AML-193 (cell line): ENCODE data around the gene TRAF3IP1.
"Not testable (repeated sequence)": the region's sequence is repeated elsewhere in the genome, so short reads cannot be mapped to it uniquely, and the experiment has no call there.

ENCODE experiments used
- DNase-seq, 2 experiments: peaks; one replicate each; lab custom pipeline; 2025; lab: John Stamatoyannopoulos, UW

TRAF3IP1 gene

DNA sequence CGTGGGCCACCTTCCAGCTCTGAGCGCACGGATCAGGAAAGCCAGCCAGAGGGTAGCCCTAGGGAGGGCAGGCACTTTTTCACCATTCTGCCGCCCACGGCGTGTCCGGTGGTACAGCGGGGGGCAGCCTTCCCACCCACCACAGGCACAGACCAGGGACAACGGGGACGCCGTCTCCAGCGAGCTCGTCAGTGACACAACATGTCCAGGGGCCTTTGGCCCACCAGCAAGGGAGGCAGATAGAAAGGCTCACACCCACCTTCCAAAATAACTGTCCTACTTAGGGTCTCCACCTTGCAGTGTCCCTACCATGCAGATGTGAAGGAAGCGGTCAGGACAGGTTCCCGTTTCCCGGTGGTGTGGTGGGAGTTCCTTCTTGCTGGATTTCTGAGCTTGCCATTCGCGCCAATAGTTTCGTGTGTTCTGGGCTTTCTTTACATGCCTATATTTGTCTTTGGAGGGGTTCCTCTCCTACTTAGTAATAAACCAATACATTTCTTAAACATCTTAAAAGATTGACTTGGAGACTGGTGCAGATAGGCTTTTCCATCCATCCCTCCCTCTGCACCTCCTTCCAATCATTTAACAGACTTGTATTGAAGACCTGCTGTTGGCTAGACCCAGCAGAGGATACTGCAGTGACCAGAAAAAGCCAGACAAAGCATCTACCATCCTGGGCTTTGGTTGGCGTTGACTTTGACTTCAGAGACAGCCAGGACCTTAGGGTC is 107.3 kb downstream of the TRAF3IP1 start:
- DNase-seq: peak in 1 of 2 experiments; percentile 29

DNA sequence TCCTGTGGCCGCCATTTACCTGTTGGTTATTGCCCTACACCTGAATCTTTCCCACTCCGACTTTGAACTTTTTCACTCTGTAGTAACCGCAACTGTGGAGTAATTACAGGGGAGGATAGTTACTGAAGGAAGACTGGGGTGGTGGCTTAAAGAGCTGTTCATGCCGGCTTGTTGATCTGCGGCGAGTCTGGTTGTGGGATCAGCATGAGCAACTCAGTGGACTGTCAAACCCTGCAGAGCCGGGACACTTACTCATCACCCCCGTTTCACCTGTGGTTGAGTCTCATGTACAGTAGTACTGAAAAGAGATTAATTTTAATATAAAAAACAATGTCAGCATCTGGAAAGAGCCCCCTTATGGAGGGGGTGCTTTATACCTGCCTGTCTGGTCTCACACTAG is 108.5 kb downstream of the TRAF3IP1 start:
- no peak for DNase-seq

GRCh38 chr2:238430781-238431180 is 110.5 kb downstream of the TRAF3IP1 start:
- DNase-seq: no peak

DNA sequence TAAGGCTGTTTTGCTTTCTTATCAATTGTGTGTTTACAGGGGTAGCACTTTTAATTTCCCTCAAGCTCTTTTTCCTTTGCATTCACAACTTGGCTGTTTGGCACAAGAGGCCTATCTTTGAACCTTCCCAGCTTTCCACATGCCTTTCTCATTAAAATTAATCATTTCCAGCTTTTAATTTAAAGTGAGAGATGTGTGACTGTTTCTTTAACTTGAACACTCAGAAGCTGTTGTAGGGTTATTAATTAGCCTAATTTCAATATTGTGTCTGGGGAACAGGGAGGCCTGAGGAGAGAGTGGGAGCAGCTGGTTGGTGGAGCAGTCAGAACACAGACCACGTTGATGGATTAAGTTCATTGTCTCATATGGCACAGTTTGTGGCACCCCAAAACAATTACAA is 111.1 kb downstream of the TRAF3IP1 start:
- no peak for DNase-seq

DNA sequence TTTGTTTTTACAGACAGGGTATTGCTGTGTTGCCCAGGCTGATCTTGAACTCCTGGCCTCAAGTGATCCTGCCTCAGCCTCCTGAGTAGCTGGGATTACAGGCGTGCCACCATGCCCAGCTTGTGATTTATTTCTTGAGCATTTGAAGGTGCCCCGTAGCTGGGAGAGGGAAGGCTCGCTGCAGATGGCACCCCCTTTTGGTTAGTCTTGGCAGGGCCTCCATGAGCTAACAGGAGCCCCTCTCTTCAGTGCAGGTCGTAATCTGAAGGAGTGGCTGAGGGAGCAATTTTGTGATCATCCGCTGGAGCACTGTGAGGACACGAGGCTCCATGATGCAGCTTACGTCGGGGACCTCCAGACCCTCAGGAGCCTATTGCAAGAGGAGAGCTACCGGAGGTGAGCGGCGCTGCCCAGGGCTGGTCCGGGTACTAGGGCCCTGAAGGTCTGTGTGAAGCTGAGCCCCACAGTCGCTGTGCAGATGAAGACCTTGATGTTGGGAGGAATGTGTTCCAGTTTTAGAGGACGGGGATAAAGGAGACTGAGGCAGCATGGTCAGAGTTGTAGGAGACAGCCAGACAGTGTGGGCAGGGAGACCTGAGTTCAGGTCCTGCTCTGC is 113.1 kb downstream of the TRAF3IP1 start:
- no peak for DNase-seq

DNA sequence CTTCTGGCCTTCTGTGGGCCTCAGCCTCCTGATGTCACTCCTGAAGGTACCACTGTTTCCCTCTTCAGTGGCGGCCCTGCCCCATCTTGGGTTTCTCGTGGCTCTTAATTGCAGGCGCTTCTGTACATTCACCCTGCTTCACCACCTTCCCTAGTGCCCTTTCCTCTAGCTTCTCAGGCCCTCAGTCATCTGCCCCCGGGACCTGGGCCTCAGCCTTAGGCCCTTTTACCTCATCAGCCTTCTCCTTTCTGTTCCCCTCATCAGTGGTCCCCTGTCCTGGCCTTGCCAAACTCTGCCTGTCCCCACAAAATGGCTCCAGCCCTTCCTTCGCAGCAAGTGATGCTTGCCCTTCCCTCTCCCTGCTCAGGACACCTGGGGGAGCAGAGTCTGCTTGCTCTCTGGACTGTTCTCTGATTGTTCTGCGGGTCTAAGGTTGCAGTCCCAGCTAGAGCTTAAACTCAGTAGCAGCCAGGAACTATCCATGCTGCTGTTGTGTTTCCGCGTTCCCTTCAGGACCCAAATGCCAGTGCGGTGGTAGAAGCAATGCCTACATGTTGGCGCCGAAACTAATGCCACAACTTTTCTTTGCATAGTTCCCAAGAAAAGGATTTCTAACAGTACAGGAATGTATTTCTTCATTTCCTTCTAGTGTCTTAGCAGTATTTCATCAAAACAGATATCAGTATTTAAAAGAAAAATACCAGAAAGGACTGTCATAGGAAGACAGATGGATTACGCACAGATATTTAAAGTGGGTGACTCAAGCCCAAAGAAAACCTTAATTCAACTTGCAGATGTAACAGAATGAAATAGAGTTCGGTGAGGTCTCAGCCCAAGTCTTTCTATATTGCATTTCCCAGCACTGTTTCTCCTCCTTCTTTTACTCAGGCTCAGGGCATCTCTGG is 113.9 kb downstream of the TRAF3IP1 start:
- DNase-seq: no peak

GRCh38 chr2:238434846-238435751 is 114.8 kb downstream of the TRAF3IP1 start:
- DNase-seq: no peak

- DNase-seq: no peak
Observed at GRCh38 chr2:238435752-238436096, 115.4 kb downstream of the TRAF3IP1 start.

DNA sequence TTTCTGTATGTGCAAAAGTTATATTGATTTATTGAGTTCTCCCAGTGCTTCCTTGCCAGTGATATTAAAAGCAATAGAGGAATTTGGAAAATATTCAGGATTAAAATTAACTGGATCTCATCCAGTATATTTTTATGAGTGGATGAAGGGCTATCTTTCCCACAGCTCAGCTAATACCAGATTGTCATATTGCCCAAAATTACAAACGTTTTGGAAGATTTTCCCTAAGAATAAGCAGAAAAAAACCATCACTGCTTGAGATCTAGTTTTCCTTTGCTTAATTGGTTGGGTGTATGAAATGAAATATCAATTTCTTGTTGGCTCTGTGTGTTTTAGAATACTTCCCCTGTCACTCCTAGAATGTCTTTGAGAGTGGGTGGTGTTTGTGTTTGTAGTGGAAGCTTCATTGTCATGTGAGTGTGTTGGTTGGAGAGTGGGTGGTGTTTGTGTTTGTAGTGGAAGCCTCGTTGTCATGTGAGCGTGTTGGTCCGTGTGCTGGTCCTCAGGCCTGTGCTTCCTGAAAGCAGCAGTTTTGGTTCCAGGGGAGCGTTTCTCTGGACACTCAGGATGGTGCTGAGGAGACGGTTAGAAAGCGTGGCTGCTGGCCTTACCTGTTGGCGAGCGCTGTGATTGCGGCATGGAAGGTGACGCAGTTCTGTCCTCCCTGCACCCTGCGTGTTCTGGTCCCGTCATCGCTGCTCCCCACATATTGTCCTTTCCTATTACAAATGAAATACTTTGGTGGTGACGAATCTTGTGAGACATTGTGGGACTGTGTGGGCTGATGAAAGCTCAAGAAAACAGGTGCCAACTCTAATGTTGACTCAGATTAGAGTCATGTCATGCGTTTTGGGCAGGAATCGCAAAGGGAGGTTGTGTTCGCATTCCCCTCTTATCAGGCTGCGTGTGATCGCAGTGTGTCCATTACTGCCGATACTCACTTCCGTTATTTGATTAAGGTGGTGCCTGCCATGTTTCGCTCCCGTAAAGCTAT is 118.8 kb downstream of the TRAF3IP1 start:
- DNase-seq: no peak

GRCh38 chr2:238439917-238440316 is 119.6 kb downstream of the TRAF3IP1 start:
- no peak for DNase-seq

DNA sequence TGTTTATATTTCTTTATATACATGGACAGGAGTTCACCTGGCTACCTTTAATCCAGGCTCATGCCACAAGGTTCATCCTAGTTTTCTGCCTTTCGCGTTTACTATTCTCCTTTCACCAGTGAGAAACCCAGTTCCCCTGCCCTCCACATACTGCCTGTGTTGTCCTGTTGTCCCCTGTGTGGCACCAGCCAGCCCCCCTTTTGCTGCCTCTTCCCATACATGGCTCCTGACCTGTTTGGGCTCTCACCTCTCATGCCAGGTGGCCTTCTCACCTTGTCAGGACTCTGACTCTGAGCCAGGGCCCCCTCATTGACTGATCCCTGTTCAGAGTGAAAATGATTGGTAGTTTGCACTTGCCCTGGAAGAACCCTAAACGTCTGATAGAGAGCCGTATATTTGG is 120.0 kb downstream of the TRAF3IP1 start:
- no peak for DNase-seq

DNA sequence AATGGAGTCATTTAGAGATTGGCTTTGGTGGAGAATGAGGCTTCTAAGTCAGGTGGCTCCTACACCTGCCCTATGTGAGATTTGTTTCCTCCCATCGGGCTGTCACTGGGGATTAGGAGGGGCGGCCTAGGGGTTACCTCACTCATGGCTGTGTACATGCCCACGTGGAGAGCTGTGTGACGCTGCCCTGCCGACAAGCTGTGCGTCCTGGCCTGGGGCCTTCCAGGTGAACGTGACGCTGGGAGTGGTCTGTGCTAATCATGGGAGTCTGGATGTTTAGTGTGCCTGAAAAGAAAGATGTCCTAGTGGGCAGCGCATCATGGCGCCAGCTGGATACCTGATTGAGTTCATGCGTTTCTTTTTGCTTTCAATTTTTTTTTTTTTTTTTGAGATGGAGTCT is 120.4 kb downstream of the TRAF3IP1 start:
- DNase-seq: no peak

DNA sequence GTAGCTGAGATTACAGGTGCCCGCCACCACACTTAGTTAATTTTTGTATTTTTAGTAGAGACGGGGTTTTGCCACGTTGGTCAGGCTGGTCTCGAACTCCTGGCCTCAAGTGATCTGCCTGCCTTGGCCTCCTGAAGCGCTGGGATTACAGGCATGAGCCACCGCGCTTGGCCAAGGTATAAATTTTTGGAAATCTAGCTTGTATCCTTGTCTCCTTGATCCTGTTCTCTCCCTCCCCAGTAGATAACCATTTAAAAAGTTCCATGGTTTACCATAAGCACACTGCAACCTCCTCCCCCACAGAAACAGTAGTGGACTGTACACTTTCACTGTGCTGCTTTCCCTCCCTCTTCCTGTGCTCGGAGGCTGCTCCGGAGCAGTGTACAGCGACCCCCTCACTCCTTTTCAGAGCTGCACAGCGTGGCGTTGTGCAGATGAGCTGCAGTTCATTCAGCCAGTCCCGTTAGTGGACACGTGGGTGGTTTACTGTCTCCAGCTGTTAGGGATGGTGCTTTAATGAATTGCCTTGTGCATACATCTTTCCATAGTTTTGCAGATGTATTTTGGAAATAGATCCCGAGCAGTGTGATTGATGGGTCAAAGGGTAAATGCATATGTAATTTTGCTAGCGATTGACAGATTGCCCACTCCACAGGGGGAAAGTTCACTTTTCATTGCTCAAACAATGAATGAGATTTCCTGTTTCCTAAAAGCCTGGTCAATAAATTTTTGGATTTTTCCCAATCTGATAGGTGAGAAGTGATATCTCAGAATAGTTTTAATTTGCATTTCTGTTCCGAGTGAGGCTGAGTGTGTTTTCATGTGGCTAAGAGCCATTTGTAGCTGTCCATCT is 121.2 kb downstream of the TRAF3IP1 start:
- DNase-seq: no peak

GRCh38 chr2:238442257-238442656 is 121.9 kb downstream of the TRAF3IP1 start:
- DNase-seq: not testable (repeated sequence)

GRCh38 chr2:238444242-238444641 is 123.9 kb downstream of the TRAF3IP1 start:
- DNase-seq: no peak

GRCh38 chr2:238445409-238446190 is 125.3 kb downstream of the TRAF3IP1 start:
- DNase-seq: no peak

GRCh38 chr2:238446371-238446770 is 126.1 kb downstream of the TRAF3IP1 start:
- DNase-seq: no peak

- no peak for DNase-seq
Observed at GRCh38 chr2:238448031-238448955, 128.0 kb downstream of the TRAF3IP1 start.
